ENCODE results near the gene SDF2.

DNA sequence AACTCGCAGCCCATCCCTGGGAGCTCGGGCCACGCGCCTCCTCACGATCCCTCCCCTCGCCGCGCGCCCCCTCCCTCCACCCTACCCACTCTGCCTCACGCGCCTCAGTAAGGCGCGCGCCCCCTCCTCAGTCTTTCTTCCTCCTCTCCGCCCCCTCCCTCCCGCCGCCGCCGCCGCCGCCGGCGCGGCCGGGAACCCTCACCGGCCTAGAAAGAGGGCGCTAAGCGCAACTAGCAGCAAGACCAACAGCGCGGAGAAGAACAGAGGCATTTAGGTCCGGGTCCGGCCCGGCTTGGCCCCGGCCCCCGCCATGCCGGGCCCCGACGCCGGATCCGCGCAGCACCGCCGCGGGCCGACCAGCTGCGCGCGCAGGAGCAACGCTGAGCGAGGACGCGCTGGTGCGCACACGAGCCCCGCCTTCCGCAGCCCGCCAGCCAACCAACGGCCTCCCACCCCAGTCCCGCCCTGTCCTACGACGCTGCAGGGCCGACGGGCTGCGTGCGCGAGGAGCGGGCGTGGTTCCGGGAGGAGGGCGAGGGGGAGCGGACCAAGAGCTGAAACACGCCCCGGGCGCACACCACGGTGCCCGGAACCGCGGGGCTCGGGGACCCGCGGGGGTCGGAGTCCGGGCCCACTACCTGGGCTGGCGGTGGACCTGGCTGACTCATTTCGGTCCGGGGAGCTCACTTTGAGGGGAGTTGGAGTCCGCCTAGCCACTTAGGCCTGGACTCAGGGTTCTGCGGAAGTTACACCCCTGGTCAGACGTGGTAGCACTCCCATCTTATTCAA is 16.7 kb downstream of the SDF2 start, which contains the start of gene BLTP2:
- TF ChIP-seq, protein P1, sequence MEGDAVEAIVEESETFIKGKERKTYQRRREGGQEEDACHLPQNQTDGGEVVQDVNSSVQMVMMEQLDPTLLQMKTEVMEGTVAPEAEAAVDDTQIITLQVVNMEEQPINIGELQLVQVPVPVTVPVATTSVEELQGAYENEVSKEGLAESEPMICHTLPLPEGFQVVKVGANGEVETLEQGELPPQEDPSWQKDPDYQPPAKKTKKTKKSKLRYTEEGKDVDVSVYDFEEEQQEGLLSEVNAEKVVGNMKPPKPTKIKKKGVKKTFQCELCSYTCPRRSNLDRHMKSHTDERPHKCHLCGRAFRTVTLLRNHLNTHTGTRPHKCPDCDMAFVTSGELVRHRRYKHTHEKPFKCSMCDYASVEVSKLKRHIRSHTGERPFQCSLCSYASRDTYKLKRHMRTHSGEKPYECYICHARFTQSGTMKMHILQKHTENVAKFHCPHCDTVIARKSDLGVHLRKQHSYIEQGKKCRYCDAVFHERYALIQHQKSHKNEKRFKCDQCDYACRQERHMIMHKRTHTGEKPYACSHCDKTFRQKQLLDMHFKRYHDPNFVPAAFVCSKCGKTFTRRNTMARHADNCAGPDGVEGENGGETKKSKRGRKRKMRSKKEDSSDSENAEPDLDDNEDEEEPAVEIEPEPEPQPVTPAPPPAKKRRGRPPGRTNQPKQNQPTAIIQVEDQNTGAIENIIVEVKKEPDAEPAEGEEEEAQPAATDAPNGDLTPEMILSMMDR (IDR thresholded peaks at IDR 0.05), result no peak
- peak; percentile 92 for TF ChIP-seq POLR2AphosphoS5 (IDR thresholded peaks at IDR 0.05; ENCODE audit: low read depth, low read length)
- TF ChIP-seq, protein P2, sequence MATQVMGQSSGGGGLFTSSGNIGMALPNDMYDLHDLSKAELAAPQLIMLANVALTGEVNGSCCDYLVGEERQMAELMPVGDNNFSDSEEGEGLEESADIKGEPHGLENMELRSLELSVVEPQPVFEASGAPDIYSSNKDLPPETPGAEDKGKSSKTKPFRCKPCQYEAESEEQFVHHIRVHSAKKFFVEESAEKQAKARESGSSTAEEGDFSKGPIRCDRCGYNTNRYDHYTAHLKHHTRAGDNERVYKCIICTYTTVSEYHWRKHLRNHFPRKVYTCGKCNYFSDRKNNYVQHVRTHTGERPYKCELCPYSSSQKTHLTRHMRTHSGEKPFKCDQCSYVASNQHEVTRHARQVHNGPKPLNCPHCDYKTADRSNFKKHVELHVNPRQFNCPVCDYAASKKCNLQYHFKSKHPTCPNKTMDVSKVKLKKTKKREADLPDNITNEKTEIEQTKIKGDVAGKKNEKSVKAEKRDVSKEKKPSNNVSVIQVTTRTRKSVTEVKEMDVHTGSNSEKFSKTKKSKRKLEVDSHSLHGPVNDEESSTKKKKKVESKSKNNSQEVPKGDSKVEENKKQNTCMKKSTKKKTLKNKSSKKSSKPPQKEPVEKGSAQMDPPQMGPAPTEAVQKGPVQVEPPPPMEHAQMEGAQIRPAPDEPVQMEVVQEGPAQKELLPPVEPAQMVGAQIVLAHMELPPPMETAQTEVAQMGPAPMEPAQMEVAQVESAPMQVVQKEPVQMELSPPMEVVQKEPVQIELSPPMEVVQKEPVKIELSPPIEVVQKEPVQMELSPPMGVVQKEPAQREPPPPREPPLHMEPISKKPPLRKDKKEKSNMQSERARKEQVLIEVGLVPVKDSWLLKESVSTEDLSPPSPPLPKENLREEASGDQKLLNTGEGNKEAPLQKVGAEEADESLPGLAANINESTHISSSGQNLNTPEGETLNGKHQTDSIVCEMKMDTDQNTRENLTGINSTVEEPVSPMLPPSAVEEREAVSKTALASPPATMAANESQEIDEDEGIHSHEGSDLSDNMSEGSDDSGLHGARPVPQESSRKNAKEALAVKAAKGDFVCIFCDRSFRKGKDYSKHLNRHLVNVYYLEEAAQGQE (IDR thresholded peaks at IDR 0.05; ENCODE audit: insufficient read depth in 1 of 2, low read depth in 2 of 2, low read length in 1 of 2), result 0 out of 4 replicates have a peak, but pooled peaks of 1 of the 2 experiments have one; percentile 31
